Kidney glomerular epithelial cell (primary cell): ENCODE measurements around the gene SNX18.

ENCODE experiments used
- DNase-seq: peaks from one replicate; lab custom pipeline; 2025; lab: John Stamatoyannopoulos, UW

SNX18 gene

DNA sequence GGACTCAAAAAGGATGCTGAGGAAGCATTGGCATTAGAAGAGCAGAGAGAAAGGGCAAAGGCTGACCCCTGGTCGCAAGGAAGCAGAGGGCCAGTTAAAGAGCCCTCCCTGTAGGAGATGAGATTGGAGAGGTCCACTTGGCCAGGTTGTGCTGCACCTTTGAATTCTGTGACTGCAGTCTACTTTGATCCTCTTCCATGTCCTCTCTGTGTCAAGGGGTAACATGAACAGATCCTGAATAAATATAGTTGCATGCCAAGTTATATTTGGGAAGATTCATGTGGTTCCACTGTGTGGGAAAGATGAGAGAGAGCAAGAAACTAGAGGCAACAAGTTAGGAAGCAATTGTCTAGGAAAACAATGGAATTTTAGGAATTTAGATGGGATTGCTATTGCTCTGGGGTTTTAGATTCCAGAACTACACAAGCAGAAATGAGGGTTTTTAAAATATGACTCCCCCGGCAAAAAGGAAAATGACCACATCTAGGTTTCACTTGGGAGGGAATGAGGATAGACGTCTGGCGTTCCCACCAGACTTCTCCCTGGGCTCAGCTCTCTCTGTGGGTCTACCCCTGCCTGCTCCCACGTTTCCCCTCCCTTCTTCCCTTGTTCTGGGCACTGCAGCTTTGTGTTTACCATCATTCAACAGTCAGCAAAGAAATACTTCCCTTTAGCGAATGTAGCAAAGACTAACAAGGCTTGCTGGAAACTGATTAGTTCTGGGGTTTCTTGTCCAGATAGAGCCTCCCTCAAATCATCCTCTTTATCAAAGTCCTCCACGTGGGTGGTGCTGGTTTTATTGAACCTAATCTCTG, 63.6 kb downstream of the SNX18 start:
- DNase-seq = peak; percentile 75

GRCh38 chr5:54581831-54582548, 64.4 kb downstream of the SNX18 start:
- DNase-seq = no peak

GRCh38 chr5:54586336-54586735, 68.8 kb downstream of the SNX18 start:
- DNase-seq = no peak

DNA sequence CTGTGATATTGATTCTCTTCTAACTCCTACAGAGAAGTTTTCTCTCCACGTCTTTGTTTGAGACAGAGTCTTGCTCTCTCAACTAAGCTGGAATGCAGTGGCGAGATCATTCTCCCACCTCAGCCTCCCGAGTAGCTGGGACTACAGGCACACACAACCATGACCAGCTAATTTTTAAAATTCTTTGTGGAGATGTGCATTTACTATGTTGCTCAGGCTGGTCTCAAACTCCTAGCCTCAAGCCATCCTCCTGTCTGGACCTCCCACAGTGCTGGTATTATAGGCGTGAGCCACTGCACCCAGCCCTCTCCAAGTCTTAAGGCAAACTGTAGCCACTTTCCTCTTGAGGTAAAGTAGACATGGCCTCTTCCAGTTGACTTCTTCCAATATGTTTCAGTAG, 72.2 kb downstream of the SNX18 start:
- DNase-seq = no peak

- no peak for DNase-seq
These were observed 73.3 kb downstream of the SNX18 start for GRCh38 chr5:54590824-54591223.

GRCh38 chr5:54593779-54594178, 76.2 kb downstream of the SNX18 start:
- no peak for DNase-seq

DNA sequence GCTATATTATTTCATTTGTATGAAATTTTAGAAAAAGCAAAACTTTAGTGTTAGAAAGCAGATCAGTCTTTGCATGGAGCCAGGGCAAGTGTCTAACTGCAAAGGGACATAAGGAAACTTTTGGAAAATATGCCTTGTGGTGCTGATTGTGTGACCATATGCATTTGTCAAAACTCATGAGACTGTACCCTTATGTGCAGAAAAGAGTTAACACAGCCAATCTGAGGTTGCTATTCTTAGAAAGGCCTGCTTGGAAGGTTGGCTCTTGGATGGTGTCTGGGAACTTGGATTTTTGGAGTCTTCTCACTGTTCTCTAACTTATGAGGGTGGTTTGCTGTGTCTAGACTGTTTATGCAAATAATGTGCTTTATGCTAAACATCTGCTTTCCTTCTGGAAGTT, 76.6 kb downstream of the SNX18 start:
- no peak for DNase-seq

DNA sequence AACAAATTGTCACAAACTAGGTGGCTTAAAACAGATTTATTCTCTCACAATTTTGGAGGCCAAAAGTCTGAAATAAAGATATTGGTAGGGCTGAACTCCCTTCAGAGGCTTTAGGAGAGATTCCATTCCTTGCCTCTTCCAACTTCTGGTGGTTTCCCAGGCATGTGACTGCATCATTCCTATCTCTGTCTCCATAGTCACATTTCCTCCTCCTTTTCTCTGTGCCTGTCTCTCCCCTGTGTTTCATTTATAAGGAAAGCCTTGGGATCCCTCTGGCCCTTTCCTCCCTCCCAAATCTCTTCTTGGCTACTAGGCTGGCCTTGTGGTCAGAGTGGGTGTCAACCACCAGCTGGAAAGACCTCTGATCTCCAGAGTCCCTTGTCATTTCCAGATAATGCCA, 78.2 kb downstream of the SNX18 start:
- DNase-seq = no peak
